Endothelial cell of umbilical vein (primary cell): Measurements from ENCODE around the gene SLC6A16. TPM values are rescaled to one million over a fixed set of nuclear protein-coding genes. Genes with fewer than 3 reads are reported as not detected.

ENCODE experiments used
- BruUV-seq: library from RNA; stranded (reverse); fragments of 400-500 nt; replicated peaks from 2 replicates; lab custom pipeline; 2021; lab: Mats Ljungman, UMichigan
- CTCF ChIA-PET: fragments of 300-600, 350-600 bp; sonication (Branson Sonifier 250); formaldehyde crosslinking; loops from one replicate; lab custom pipeline; 2021; ENCODE audit warnings: antibody characterized with exemption, inconsistent platforms; lab: Charles Lee
- POLR2A ChIA-PET: fragments of 300-600, 350-600 bp; sonication (Branson Sonifier 250); formaldehyde crosslinking; loops from one replicate; lab custom pipeline; 2021; ENCODE audit warnings: antibody characterized with exemption, inconsistent platforms; lab: Charles Lee
- DNase-seq: peaks from one replicate; pipeline ENCODE4 v3.0.0-alpha.2; 2011; ENCODE audit warnings: low read depth, low spot score
- FAIRE-seq: peaks from 2 replicates; lab custom pipeline; 2011; peaks lifted over from hg19 to GRCh38; lab: Jason Lieb, UNC
- H2AFZ ChIP-seq: 2 replicates; pipeline ENCODE4 v1.6.0; 2012; ENCODE audit warnings: low read depth, low read length, control low read depth, inconsistent platforms
- H3K27ac ChIP-seq: 2 replicates; pipeline ENCODE4 v1.5.1; 2011; ENCODE audit warnings: low read depth, mild to moderate bottlenecking, control low read depth, low read length, moderate library complexity; ENCODE audit not compliant: insufficient read depth
- H3K27me3 ChIP-seq, 2 experiments: 2 replicates each; pipeline versions ENCODE4 v1.6.0 to v1.6.1; 2011; ENCODE audit warnings: low read length in 2 of 2, mixed read lengths in 1 of 2; ENCODE audit not compliant: control insufficient read depth in 2 of 2, insufficient read depth in 2 of 2
- H3K36me3 ChIP-seq, 2 experiments: 2 replicates in 1 of 2; 3 replicates in 1 of 2; pipeline ENCODE4 v1.5.1; 2011; ENCODE audit warnings: low read length in 2 of 2, mild to moderate bottlenecking in 1 of 2, moderate library complexity in 1 of 2; ENCODE audit not compliant: control insufficient read depth in 2 of 2, insufficient read depth in 2 of 2; ENCODE audit errors: extremely low read depth in 1 of 2
- H3K4me1 ChIP-seq: 3 replicates; pipeline ENCODE4 v1.5.1; 2011; ENCODE audit warnings: mild to moderate bottlenecking, low read length; ENCODE audit not compliant: control insufficient read depth, insufficient read depth; ENCODE audit errors: extremely low read depth
- H3K4me2 ChIP-seq: 2 replicates; pipeline ENCODE4 v1.6.1; 2011; ENCODE audit warnings: low read length, control low read depth, mixed read lengths; ENCODE audit not compliant: insufficient read depth
- H3K4me3 ChIP-seq, 3 experiments: fragments of 200-600 bp in 1 of 3; sonication (generic), shearing (Covaris generic) in 1 of 3; replicated peaks in 1 of 3; 2 replicates each; pipeline ENCODE4 v1.5.1; 2011 to 2016; ENCODE audit warnings: control low read depth in 3 of 3, low read length in 3 of 3, mild to moderate bottlenecking in 2 of 3, inconsistent platforms in 1 of 3, low read depth in 1 of 3, moderate library complexity in 1 of 3; ENCODE audit not compliant: insufficient read depth in 1 of 3
- H3K79me2 ChIP-seq: 2 replicates; pipeline ENCODE4 v1.6.0; 2012; ENCODE audit warnings: low read length, inconsistent platforms; ENCODE audit not compliant: control insufficient read depth, insufficient read depth
- H3K9ac ChIP-seq: replicated peaks from 2 replicates; pipeline ENCODE3; 2011; ENCODE audit warnings: low read length, control low read depth; ENCODE audit not compliant: insufficient read depth; ENCODE audit errors: extremely low read depth
- H3K9me1 ChIP-seq: replicated peaks from 3 replicates; pipeline ENCODE4 v1.6.0; 2011; ENCODE audit warnings: mild to moderate bottlenecking, low read length; ENCODE audit not compliant: control insufficient read depth, insufficient read depth; ENCODE audit errors: extremely low read depth
- H3K9me3 ChIP-seq: replicated peaks from 2 replicates; pipeline ENCODE4 v1.5.1; 2012; ENCODE audit warnings: low read length, inconsistent platforms; ENCODE audit not compliant: control insufficient read depth, insufficient read depth
- H4K20me1 ChIP-seq: replicated peaks from 2 replicates; pipeline ENCODE3; 2011; ENCODE audit warnings: mild to moderate bottlenecking, low read length; ENCODE audit not compliant: control insufficient read depth, insufficient read depth; ENCODE audit errors: extremely low read depth
- EZH2 ChIP-seq: IDR thresholded peaks from 2 replicates; pipeline ENCODE4 v1.6.1; 2012; ENCODE audit warnings: borderline replicate concordance, low read depth, mild to moderate bottlenecking, moderate library complexity, low read length, inconsistent platforms; ENCODE audit not compliant: severe bottlenecking
- FOS ChIP-seq: IDR thresholded peaks from 2 replicates; pipeline ENCODE4 v1.6.1; 2011; ENCODE audit warnings: mild to moderate bottlenecking, low read length, moderate library complexity, borderline replicate concordance; ENCODE audit not compliant: insufficient read depth
- GATA2 ChIP-seq: IDR thresholded peaks from 2 replicates; pipeline ENCODE4 v1.7.0; 2011; ENCODE audit warnings: low read depth, mild to moderate bottlenecking, moderate library complexity, mixed read lengths, low read length; ENCODE audit not compliant: insufficient read length, insufficient read depth
- JUN ChIP-seq: IDR thresholded peaks from 2 replicates; pipeline ENCODE4 v1.6.1; 2011; ENCODE audit warnings: borderline replicate concordance, low read depth; ENCODE audit not compliant: insufficient read length, insufficient read depth
- MYC ChIP-seq: IDR thresholded peaks from one replicate; pipeline ENCODE4 v1.6.1; 2011; ENCODE audit warnings: mild to moderate bottlenecking, low read depth, low read length
- POLR2A ChIP-seq: IDR thresholded peaks from 2 replicates; pipeline ENCODE4 v1.6.1; 2012; ENCODE audit warnings: low read depth, mild to moderate bottlenecking, control low read depth, low read length
- POLR2AphosphoS5 ChIP-seq: IDR thresholded peaks from 2 replicates; pipeline ENCODE4 v1.6.1; 2012; ENCODE audit warnings: low read depth, mild to moderate bottlenecking, control low read depth, low read length, moderate library complexity; ENCODE audit not compliant: insufficient read depth
- dilution Hi-C: fragments of 300-500 bp; cut with MboI; formaldehyde crosslinking; loops from one replicate; pipeline ENCODE4 v1.15.0; 2019; ENCODE audit warnings: low sequenced_read_pairs; ENCODE audit not compliant: extremely low pct_ligation_motif_present
- intact Hi-C: fragments of 100-400 bp; cut with micrococcal nuclease; formaldehyde crosslinking; loops from one replicate; pipeline ENCODE4 v1.10.0; 2022
- polyA plus RNA-seq, 4 experiments: library from polyadenylated mRNA; depleted of rRNA in 3 of 4; stranded (reverse) in 3 of 4; unstranded in 1 of 4; fragments of >200 nt; gene quantifications; 2 replicates each; pipeline versions ENCODE4 v1.2.1 to v1.2.3, GENCODE V29; 2011 to 2012; ENCODE audit warnings: missing spikeins in 1 of 4
- total RNA-seq: library from RNA; stranded (reverse); gene quantifications from 2 replicates; pipeline ENCODE4 v1.2.3, GENCODE V29; 2021
- TF ChIP-seq, protein P1 (sequence below), 2 donors: IDR thresholded peaks; 1 replicate in 1 of 2; 2 replicates in 1 of 2; pipeline ENCODE4 v1.5.1; 2011; ENCODE audit warnings: low read length in 2 of 2, mild to moderate bottlenecking in 2 of 2, moderate library complexity in 2 of 2, control low read depth in 1 of 2, inconsistent platforms in 1 of 2, low read depth in 1 of 2; ENCODE audit not compliant: insufficient read depth in 1 of 2; ENCODE audit errors: extremely low read depth in 1 of 2
- TF ChIP-seq, protein P2 (sequence below): IDR thresholded peaks from 2 replicates; pipeline ENCODE4 v1.6.1; 2011; ENCODE audit not compliant: insufficient read depth, insufficient read length

The SLC6A16 gene
- total and polyA plus RNA-seq, 2 donors (not counting 3 experiments of a cell fraction or from before 2014, with no cell fraction given) = 1.1 to 1.6 TPM

DNA sequence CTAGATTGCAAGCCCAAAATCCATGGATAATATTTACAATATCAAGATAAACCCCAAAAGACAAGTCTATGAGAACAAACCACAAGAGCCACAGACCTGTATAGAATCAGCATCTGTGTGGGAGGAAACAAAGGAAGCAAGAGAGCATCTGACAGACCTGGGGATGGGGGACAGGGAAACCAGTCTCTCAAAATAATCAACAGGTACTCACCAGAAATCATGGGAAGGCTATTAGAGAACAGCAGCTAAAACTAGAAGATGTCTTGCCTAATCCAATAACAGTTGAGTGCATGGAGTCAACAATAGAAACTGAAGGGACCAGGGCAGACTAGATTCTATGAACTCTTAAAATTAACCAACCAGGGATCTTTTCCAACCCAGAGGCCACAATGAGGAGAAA lies 8.7 kb downstream of the SLC6A16 start:
- BruUV-seq = no TSS peak
- H3K27ac ChIP-seq = no peak overlapping the region
- H3K4me3 ChIP-seq = no peak overlapping the region
- POLR2A ChIA-PET = no interaction called here
- H3K9me3 ChIP-seq = no peaks in the 10 kb centered on the region
- H2AFZ ChIP-seq = no peak overlapping the region
- FAIRE-seq (no peak), DNase-seq (no peak)
- H4K20me1 ChIP-seq = no peaks in the 10 kb centered on the region
- no peaks in the 10 kb centered on the region for H3K9me1 ChIP-seq
- H3K9ac ChIP-seq = no peak overlapping the region
- no peaks in the 10 kb centered on the region for H3K4me1 ChIP-seq
- intact Hi-C loops = no loop called here
- no peak overlapping the region for H3K4me2 ChIP-seq
- CTCF ChIA-PET = interaction anchor here (1.0 kb wide), 1 partner anchor 15 kb away, joined by 3 read pairs; no protein-coding TSS in a partner anchor
- dilution Hi-C loops = no loop called here
- no peaks in the 10 kb centered on the region for H3K27me3 ChIP-seq
- H3K36me3 ChIP-seq = no peaks in the 10 kb centered on the region
- TF ChIP-seq JUN (no peak), POLR2A (no peak), POLR2AphosphoS5 (no peak), EZH2 (no peak), MYC (no peak), GATA2 (no peak), FOS (no peak)
- TF ChIP-seq, protein P1, sequence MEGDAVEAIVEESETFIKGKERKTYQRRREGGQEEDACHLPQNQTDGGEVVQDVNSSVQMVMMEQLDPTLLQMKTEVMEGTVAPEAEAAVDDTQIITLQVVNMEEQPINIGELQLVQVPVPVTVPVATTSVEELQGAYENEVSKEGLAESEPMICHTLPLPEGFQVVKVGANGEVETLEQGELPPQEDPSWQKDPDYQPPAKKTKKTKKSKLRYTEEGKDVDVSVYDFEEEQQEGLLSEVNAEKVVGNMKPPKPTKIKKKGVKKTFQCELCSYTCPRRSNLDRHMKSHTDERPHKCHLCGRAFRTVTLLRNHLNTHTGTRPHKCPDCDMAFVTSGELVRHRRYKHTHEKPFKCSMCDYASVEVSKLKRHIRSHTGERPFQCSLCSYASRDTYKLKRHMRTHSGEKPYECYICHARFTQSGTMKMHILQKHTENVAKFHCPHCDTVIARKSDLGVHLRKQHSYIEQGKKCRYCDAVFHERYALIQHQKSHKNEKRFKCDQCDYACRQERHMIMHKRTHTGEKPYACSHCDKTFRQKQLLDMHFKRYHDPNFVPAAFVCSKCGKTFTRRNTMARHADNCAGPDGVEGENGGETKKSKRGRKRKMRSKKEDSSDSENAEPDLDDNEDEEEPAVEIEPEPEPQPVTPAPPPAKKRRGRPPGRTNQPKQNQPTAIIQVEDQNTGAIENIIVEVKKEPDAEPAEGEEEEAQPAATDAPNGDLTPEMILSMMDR (IDR thresholded peaks at IDR 0.05; ENCODE audit: extremely low read depth in 1 of 2, insufficient read depth in 1 of 2, low read depth in 1 of 2, low read length in 2 of 2) = no peak
- TF ChIP-seq, protein P2, sequence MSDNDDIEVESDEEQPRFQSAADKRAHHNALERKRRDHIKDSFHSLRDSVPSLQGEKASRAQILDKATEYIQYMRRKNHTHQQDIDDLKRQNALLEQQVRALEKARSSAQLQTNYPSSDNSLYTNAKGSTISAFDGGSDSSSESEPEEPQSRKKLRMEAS = no peak
- no peaks in the 10 kb centered on the region for H3K79me2 ChIP-seq
